ENCODE data around the gene HMGCR. TPM values are rescaled to one million over a fixed set of nuclear protein-coding genes. Genes with fewer than 3 reads are reported as not detected.
"Not testable (repeated sequence)": the region's sequence is repeated elsewhere in the genome, so short reads cannot be mapped to it uniquely, and the experiment has no call there.

The HMGCR gene
- total RNA-seq, 6 donors from 2014 or later = 29.3 to 93.7 (median 72.5) TPM

- ATAC-seq (ENCODE audit: low FRiP score in 2 of 2) = no peak
- Histone ChIP-seq H3K4me3 (no peak overlapping the region), H3K4me1 (no peaks in the 10 kb centered on the region), H3K36me3 (no peaks in the 10 kb centered on the region), H3K27ac (no peak overlapping the region), H3K27me3 (no peaks in the 10 kb centered on the region), H3K9me3 (no peaks in the 10 kb centered on the region)
- TF ChIP-seq POLR2A (IDR thresholded peaks at IDR 0.05) (no peak), EP300 (IDR thresholded peaks at IDR 0.05) (no peak), POLR2AphosphoS5 (IDR thresholded peaks at IDR 0.05) (no peak), CTCF (IDR thresholded peaks at IDR 0.05) (no peak)
- DNase-seq = no peak
- 94% methylated on average over 3 of the region's 3 CpGs for WGBS, 2 donors
These were observed 26.8 kb upstream of the HMGCR start for GRCh38 chr5:75310212-75310611.

GRCh38 chr5:75319148-75319547 is 17.9 kb upstream of the HMGCR start:
- H3K4me1 ChIP-seq, H3K36me3 ChIP-seq, H3K27me3 ChIP-seq, H3K4me3 ChIP-seq, H3K9me3 ChIP-seq: not testable (repeated sequence)
- DNase-seq = peak in 1 of 2 donors; percentile 42
- 66 to 67% methylated on average over 4 of the region's 4 CpGs for WGBS, 2 donors
- ATAC-seq (ENCODE audit: low FRiP score in 2 of 2) = peak; percentile 40 to 57
- H3K27ac ChIP-seq = peak overlapping the region; percentile 61 to 81 (median 80)

- no peak overlapping the region for H3K4me3 ChIP-seq
- H3K27ac ChIP-seq = peak overlapping the region; percentile 61 to 81 (median 80)
- TF ChIP-seq CTCF (IDR thresholded peaks at IDR 0.05) = no peak
- 39 to 42% methylated on average over 1 of the region's 1 CpG for WGBS, 2 donors
- H3K36me3 ChIP-seq = no peaks in the 10 kb centered on the region
- ATAC-seq (ENCODE audit: low FRiP score in 2 of 2) (peak in 1 of 2 donors; percentile 56), DNase-seq (no peak)
- H3K27me3 ChIP-seq = no peaks in the 10 kb centered on the region
- H3K4me1 ChIP-seq = peaks cover 0 to 4% (median 0%) of the 10 kb centered on the region in 4 donors
- no peaks in the 10 kb centered on the region for H3K9me3 ChIP-seq
These were observed 17.4 kb upstream of the HMGCR start for GRCh38 chr5:75319638-75320037.

GRCh38 chr5:75320371-75320770 is 16.6 kb upstream of the HMGCR start:
- DNase-seq (no peak), ATAC-seq (ENCODE audit: low FRiP score in 2 of 2) (peak; percentile 54 to 63)
- WGBS, 2 donors = 73 to 78% methylated on average over 7 of the region's 7 CpGs
- H3K4me1 ChIP-seq = peaks cover 0 to 4% (median 0%) of the 10 kb centered on the region in 4 donors
- no peak overlapping the region for H3K4me3 ChIP-seq
- peak overlapping the region; percentile 61 to 81 (median 80) for H3K27ac ChIP-seq
- no peaks in the 10 kb centered on the region for H3K36me3 ChIP-seq
- H3K27me3 ChIP-seq = no peaks in the 10 kb centered on the region
- no peaks in the 10 kb centered on the region for H3K9me3 ChIP-seq
- TF ChIP-seq CTCF (IDR thresholded peaks at IDR 0.05) = no peak
- TF ChIP-seq POLR2AphosphoS5 (IDR thresholded peaks at IDR 0.05) = peak in 1 of 2 donors; percentile 32

- ATAC-seq (ENCODE audit: low FRiP score in 2 of 2) = no peak
These were observed 15.0 kb upstream of the HMGCR start for GRCh38 chr5:75322066-75322465.

More at GRCh38 chr5:75322066-75322465, 15.0 kb upstream of the HMGCR start:
- Histone ChIP-seq H3K36me3 (no peaks in the 10 kb centered on the region), H3K27ac (no peak overlapping the region), H3K9me3 (no peaks in the 10 kb centered on the region), H3K27me3 (no peaks in the 10 kb centered on the region), H3K4me1 (peaks cover 0 to 4% (median 0%) of the 10 kb centered on the region in 4 donors), H3K4me3 (no peak overlapping the region)
- DNase-seq = no peak
- TF ChIP-seq POLR2A (IDR thresholded peaks at IDR 0.05) = no peak
- no peak for TF ChIP-seq POLR2AphosphoS5 (IDR thresholded peaks at IDR 0.05)
- TF ChIP-seq CTCF (IDR thresholded peaks at IDR 0.05) = no peak
- TF ChIP-seq EP300 (IDR thresholded peaks at IDR 0.05) = no peak
- WGBS, 2 donors = 90 to 100% methylated on average over 5 of the region's 5 CpGs
